ENCODE data around the gene MRPL24. TPM values are rescaled to one million over a fixed set of nuclear protein-coding genes. Genes with fewer than 3 reads are reported as not detected.

MRPL24 gene
- total and polyA plus RNA-seq, 2 donors from 2014 or later, result 71.9 to 174 TPM

DNA sequence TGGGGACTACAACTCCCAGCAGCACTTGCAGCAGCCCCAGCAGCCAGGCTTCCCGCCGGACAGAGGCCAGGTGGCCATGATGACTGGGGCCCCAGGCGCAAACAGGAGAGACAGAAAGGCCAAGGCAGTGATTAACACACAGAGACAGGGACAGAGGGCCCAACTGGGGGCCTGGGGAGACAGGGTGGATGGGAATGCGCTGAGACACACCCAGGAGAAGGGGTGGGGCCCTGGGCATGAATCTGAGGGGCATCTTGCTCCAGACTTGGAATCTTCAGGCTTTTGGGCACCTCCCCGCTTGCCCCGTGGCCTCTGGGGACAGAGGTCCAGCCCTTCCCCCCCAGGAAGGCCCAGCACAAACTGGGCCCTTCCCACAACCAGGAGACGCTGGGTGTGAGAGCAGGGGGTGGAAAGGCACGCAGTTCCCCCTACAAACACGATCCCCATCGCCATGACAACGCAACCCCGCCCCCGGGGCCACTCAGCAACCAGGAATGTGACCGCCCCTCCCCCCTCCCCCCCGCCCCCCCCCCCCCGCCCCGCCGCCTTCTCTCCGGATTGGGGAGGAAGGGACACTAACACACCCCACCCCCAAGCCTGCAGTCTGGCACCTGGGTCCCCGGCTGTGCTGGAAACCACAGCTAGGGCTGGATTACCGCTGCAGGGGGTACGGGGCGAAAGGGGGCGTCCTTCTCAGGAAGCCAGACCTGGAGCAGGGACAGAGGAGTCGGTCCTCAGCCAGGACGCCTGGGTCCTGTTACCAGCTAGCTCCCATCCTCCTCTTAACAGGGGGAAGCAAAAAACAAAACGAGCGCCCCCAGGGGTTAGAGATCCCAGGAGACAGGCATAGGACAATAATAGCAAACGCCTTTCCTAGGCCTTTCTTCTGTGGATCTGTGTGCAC lies 6.1 kb upstream of the MRPL24 start:
- DNase-seq (peak; percentile 94 to 97 (median 96)), FAIRE-seq (no peak)
- H3K27ac ChIP-seq (ENCODE audit: low read depth in 2 of 2, low read length in 2 of 2), result peak overlapping the region; percentile 98 to 100
- peak overlapping the region; percentile 60 to 97 (median 91) for H3K4me3 ChIP-seq (ENCODE audit: low read length in 3 of 3)
- H3K36me3 ChIP-seq (ENCODE audit: control insufficient read depth in 2 of 3, insufficient read depth in 3 of 3, low read length in 3 of 3), result peaks cover 0 to 21% (median 4%) of the 10 kb centered on the region in 3 donors
- H3K27me3 ChIP-seq (ENCODE audit: control insufficient read depth, insufficient read depth, low read length), result no peaks in the 10 kb centered on the region
- peaks cover 5 to 40% (median 33%) of the 10 kb centered on the region in 3 donors for H3K4me1 ChIP-seq (ENCODE audit: control insufficient read depth in 2 of 3, insufficient read depth in 2 of 3, low read depth in 1 of 3, low read length in 3 of 3)
- peak overlapping the region; percentile 17 to 99 (median 68) for H3K9ac ChIP-seq (ENCODE audit: low read length in 3 of 3)
- no peaks in the 10 kb centered on the region for H3K9me3 ChIP-seq (ENCODE audit: control insufficient read depth in 2 of 3, insufficient read depth in 1 of 3, low read length in 3 of 3)
- TF ChIP-seq, protein P1, sequence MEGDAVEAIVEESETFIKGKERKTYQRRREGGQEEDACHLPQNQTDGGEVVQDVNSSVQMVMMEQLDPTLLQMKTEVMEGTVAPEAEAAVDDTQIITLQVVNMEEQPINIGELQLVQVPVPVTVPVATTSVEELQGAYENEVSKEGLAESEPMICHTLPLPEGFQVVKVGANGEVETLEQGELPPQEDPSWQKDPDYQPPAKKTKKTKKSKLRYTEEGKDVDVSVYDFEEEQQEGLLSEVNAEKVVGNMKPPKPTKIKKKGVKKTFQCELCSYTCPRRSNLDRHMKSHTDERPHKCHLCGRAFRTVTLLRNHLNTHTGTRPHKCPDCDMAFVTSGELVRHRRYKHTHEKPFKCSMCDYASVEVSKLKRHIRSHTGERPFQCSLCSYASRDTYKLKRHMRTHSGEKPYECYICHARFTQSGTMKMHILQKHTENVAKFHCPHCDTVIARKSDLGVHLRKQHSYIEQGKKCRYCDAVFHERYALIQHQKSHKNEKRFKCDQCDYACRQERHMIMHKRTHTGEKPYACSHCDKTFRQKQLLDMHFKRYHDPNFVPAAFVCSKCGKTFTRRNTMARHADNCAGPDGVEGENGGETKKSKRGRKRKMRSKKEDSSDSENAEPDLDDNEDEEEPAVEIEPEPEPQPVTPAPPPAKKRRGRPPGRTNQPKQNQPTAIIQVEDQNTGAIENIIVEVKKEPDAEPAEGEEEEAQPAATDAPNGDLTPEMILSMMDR (IDR thresholded peaks at IDR 0.05; ENCODE audit: borderline replicate concordance, extremely low read depth, insufficient read depth), result no peak
- intact Hi-C loops (cut with DNase I), result no loop called here

DNA sequence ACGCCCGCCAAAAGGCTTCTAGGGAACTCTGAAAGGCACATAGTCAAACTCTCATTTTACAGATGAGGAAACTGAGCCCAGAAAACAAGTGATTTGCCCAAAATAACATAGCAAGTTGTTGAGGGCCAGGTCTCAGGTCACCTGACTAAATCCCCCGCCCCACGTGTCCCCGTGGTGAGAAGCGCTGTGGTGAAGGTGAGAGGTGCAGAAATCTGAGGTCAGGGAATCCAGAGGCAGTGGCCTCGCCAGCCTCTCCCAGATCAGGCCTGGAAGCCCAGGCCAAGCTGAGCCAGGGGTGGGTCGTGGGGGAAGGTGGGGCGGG lies 5.5 kb upstream of the MRPL24 start:
- H3K27me3 ChIP-seq (ENCODE audit: control insufficient read depth, insufficient read depth, low read length), result no peaks in the 10 kb centered on the region
- TF ChIP-seq, protein P1 (IDR thresholded peaks at IDR 0.05; ENCODE audit: borderline replicate concordance, extremely low read depth, insufficient read depth), result no peak
- H3K4me1 ChIP-seq (ENCODE audit: control insufficient read depth in 2 of 3, insufficient read depth in 2 of 3, low read depth in 1 of 3, low read length in 3 of 3), result peaks cover 5 to 43% (median 37%) of the 10 kb centered on the region in 3 donors
- no peaks in the 10 kb centered on the region for H3K9me3 ChIP-seq (ENCODE audit: control insufficient read depth in 2 of 3, insufficient read depth in 1 of 3, low read length in 3 of 3)
- no peak for DNase-seq
- intact Hi-C loops (cut with DNase I), result no loop called here
- FAIRE-seq, result no peak
- peak overlapping the region in 1 of 3 donors; percentile 96 for H3K9ac ChIP-seq (ENCODE audit: low read length in 3 of 3)
- H3K4me3 ChIP-seq (ENCODE audit: low read length in 3 of 3), result peak overlapping the region in 2 of 3 donors; percentile 21 to 79
- H3K36me3 ChIP-seq (ENCODE audit: control insufficient read depth in 2 of 3, insufficient read depth in 3 of 3, low read length in 3 of 3), result peaks cover 0 to 21% (median 4%) of the 10 kb centered on the region in 3 donors
- H3K27ac ChIP-seq (ENCODE audit: low read depth in 2 of 2, low read length in 2 of 2), result peak overlapping the region; percentile 98 to 100

DNA sequence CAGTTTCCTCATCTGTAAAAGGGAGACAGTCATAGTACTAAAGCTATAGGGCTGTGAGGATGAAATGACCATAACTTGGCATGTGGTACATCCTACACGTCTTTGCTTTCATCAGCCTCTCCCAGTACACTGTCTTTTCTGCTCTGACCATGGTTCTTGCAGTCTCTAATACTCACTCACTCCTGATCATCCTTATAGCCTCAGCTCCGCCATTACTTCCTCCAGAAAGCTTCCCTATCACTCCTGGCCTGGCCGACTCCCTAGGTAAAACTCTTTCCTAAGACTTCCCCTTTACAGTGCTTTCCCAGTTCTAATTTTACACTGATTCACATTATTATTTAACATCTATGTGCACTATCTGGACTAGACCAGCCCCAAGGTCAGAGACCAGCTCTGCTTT lies 5.0 kb upstream of the MRPL24 start:
- intact Hi-C loops (cut with DNase I), result no loop called here
- H3K27me3 ChIP-seq (ENCODE audit: control insufficient read depth, insufficient read depth, low read length), result no peaks in the 10 kb centered on the region
- no peaks in the 10 kb centered on the region for H3K9me3 ChIP-seq (ENCODE audit: control insufficient read depth in 2 of 3, insufficient read depth in 1 of 3, low read length in 3 of 3)
- DNase-seq (no peak), FAIRE-seq (no peak)
- H3K4me1 ChIP-seq (ENCODE audit: control insufficient read depth in 2 of 3, insufficient read depth in 2 of 3, low read depth in 1 of 3, low read length in 3 of 3), result peaks cover 5 to 43% (median 37%) of the 10 kb centered on the region in 3 donors
- peak overlapping the region; percentile 98 to 100 for H3K27ac ChIP-seq (ENCODE audit: low read depth in 2 of 2, low read length in 2 of 2)
- H3K4me3 ChIP-seq (ENCODE audit: low read length in 3 of 3), result peak overlapping the region in 2 of 3 donors; percentile 21 to 79
- peaks cover 0 to 21% (median 4%) of the 10 kb centered on the region in 3 donors for H3K36me3 ChIP-seq (ENCODE audit: control insufficient read depth in 2 of 3, insufficient read depth in 3 of 3, low read length in 3 of 3)
- TF ChIP-seq, protein P1 (IDR thresholded peaks at IDR 0.05; ENCODE audit: borderline replicate concordance, extremely low read depth, insufficient read depth), result no peak
- peak overlapping the region in 1 of 3 donors; percentile 96 for H3K9ac ChIP-seq (ENCODE audit: low read length in 3 of 3)

Data from kidney (tissue), 14 donors.